Peyer's patch (tissue), 4 donors: ENCODE data around the gene NME4.

Source experiments
- CTCF ChIP-seq, 6 experiments: fragments of 450-650 bp in 4 of 6; fragments of 200-600 bp in 2 of 6; sonication (generic) in 1 of 6; IDR thresholded peaks; one replicate each; pipeline ENCODE4 v1.5.1; 2017 to 2019; ENCODE audit warnings: antibody characterized with exemption in 6 of 6, mild to moderate bottlenecking in 3 of 6, moderate library complexity in 1 of 6
- POLR2A ChIP-seq, 2 donors: fragments of 450-650 bp; IDR thresholded peaks; one replicate each; pipeline ENCODE4 v1.5.1; 2017; ENCODE audit warnings: antibody characterized with exemption in 2 of 2, mild to moderate bottlenecking in 2 of 2, moderate library complexity in 2 of 2

- TF ChIP-seq CTCF (IDR thresholded peaks at IDR 0.05) (no peak), POLR2A (IDR thresholded peaks at IDR 0.05) (no peak)
Measured at GRCh38 chr16:370979-371514, 26.0 kb upstream of the NME4 start.
